Prostate gland (tissue), 2 donors: ENCODE data around the gene FBXL4. TPM values are rescaled to one million over a fixed set of nuclear protein-coding genes. Genes with fewer than 3 reads are reported as not detected.

Experiments used
- DNase-seq: peaks from one replicate; pipeline ENCODE4 v3.0.0-alpha.2; 2019; ENCODE audit warnings: low spot score
- H3K27ac ChIP-seq, 2 donors: fragments of 200-600 bp; sonication (generic); 2 replicates each; pipeline ENCODE4 v1.5.1; 2017 to 2019
- H3K27me3 ChIP-seq: fragments of 200-600 bp; sonication (generic); replicated peaks from 2 replicates; pipeline ENCODE4 v1.5.1; 2019; ENCODE audit not compliant: insufficient read depth
- H3K36me3 ChIP-seq, 2 donors: fragments of 200-600 bp; sonication (generic); 1 replicate in 1 of 2; 2 replicates in 1 of 2; pipeline versions ENCODE4 v1.5.1 to v1.8.1; 2017 to 2019
- H3K4me1 ChIP-seq: fragments of 200-600 bp; sonication (generic); replicated peaks from 2 replicates; pipeline ENCODE4 v1.5.1; 2019
- H3K4me3 ChIP-seq, 2 donors: fragments of 200-600 bp; sonication (generic); 2 replicates each; pipeline ENCODE4 v1.5.1; 2017 to 2019
- H3K9me3 ChIP-seq: fragments of 200-600 bp; sonication (generic); 2 replicates; pipeline ENCODE4 v1.5.1; 2017
- CTCF ChIP-seq, 4 experiments: fragments of 200-600 bp in 2 of 4; fragments of 450-650 bp in 2 of 4; sonication (generic) in 2 of 4; IDR thresholded peaks; 1 replicate in 3 of 4; 2 replicates in 1 of 4; pipeline ENCODE4 v1.5.1; 2016 to 2019; ENCODE audit warnings: antibody characterized with exemption in 4 of 4, mild to moderate bottlenecking in 2 of 4, moderate library complexity in 2 of 4
- POLR2A ChIP-seq: fragments of 450-650 bp; IDR thresholded peaks from one replicate; pipeline ENCODE4 v1.6.1; 2016; ENCODE audit warnings: antibody characterized with exemption, mild to moderate bottlenecking
- POLR2AphosphoS5 ChIP-seq: sonication (generic); formaldehyde crosslinking; IDR thresholded peaks from one replicate; pipeline ENCODE4 v1.6.1; 2017; ENCODE audit warnings: antibody characterized with exemption
- WGBS: methylation state at CpG from one replicate; pipeline ENCODE4 v1.1.5; 2018; 5-methylcytosine and 5-hydroxymethylcytosine counted together
- intact Hi-C: fragments of 100-400 bp; cut with DNase I; formaldehyde crosslinking; loops from one replicate; pipeline ENCODE4 v1.14.2; 2022
- total RNA-seq, 2 donors: library from RNA; depleted of rRNA; stranded (reverse); fragments of >200 nt; gene quantifications; one replicate each; pipeline ENCODE4 v1.1.0, GENCODE V29; 2016

Gene FBXL4
- total RNA-seq, 2 donors from 2014 or later: 21.6 to 27.1 TPM

GRCh38 chr6:98823428-98824161, 124.2 kb downstream of the FBXL4 start:
- Histone ChIP-seq H3K4me3 (no peak overlapping the region), H3K27ac (no peak overlapping the region), H3K4me1 (no peaks in the 10 kb centered on the region), H3K9me3 (no peaks in the 10 kb centered on the region), H3K27me3 (peaks cover 32% of the 10 kb centered on the region), H3K36me3 (no peaks in the 10 kb centered on the region)
- DNase-seq: no peak
- WGBS: 8% methylated on average over 12 of the region's 12 CpGs
- intact Hi-C loops: no loop called here
- TF ChIP-seq CTCF (IDR thresholded peaks at IDR 0.05) (no peak), POLR2A (no peak), POLR2AphosphoS5 (no peak)

DNA sequence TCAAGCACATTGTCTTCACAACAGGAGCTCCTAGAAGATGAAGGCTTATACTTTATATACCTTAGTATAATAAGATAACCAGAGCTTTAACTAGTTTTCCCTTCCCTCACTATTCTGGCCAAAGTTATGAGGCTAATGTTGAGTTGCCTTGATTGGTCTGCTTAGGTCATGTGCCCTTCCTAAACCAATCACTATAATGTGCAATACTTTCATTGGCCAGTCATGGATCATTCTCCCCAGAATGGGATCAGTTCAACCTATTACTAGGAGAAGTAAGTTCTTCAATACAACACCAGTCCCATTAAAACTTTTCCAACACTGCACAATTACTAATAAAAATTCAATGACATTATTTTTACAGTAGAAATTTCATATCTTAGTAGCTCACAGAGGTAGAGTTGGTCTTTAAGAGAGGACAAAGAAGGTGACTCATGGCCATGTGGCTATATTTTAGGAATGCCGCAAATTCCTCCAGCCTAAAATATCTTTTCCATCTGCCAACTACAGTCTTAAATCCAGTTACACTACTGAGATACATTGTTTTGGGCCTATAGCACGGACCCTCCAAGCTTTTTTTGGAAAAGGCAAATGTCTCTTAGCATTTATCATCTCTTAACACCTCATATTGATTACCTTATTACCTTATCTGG, 125.9 kb downstream of the FBXL4 start:
- peaks cover 22% of the 10 kb centered on the region for H3K27me3 ChIP-seq
- WGBS: 93% methylated on average over 2 of the region's 2 CpGs

More for the DNA sequence above, 125.9 kb downstream of the FBXL4 start:
- Histone ChIP-seq H3K4me1 (no peaks in the 10 kb centered on the region), H3K36me3 (no peaks in the 10 kb centered on the region), H3K27ac (no peak overlapping the region), H3K9me3 (no peaks in the 10 kb centered on the region), H3K4me3 (no peak overlapping the region)
- TF ChIP-seq CTCF (IDR thresholded peaks at IDR 0.05) (no peak), POLR2A (no peak), POLR2AphosphoS5 (no peak)
- intact Hi-C loops: no loop called here
- DNase-seq: no peak

Other genes starting within 250 kb of the FBXL4 start
- not detected for gene POU3F2, start 113.4 kb downstream of the FBXL4 start, total RNA-seq